GM12864 (cell line): ENCODE results near the gene PNKD.

ENCODE experiments used
- DNase-seq: peaks from one replicate; pipeline ENCODE4 v3.0.0-alpha.2; 2011; ENCODE audit warnings: low read depth
- H3K4me3 ChIP-seq: 2 replicates; pipeline ENCODE4 v1.5.1; 2011; ENCODE audit warnings: mild to moderate bottlenecking, low read depth, low read length, control low read depth
- TF ChIP-seq, protein P1 (sequence below): IDR thresholded peaks from 2 replicates; pipeline ENCODE4 v1.5.1; 2011; ENCODE audit warnings: low read depth, mild to moderate bottlenecking, moderate library complexity, low read length, control low read depth, inconsistent platforms; ENCODE audit errors: missing control alignments

PNKD gene

DNA sequence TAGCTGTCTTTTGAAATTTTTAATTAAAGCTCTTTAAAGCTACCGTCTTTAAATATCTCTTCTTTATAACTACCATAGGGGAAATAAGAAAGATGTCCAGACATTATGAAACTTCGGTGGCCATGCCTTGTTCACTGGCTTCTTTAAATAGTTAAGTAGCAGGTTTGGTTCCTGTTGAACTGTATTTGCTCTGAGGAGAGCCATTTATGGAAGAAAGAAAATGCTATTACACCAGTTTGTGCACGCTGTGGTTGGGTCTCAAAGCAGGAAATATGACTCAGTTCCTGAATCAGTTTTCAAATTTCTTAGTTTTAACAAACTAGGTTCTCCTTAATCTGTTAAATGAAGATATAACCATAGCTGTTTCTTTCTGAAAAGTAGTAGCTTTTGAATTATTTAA, 41.1 kb upstream of the PNKD start:
- H3K4me3 ChIP-seq: no peak overlapping the region
- peak; percentile 78 for DNase-seq
- TF ChIP-seq, protein P1, sequence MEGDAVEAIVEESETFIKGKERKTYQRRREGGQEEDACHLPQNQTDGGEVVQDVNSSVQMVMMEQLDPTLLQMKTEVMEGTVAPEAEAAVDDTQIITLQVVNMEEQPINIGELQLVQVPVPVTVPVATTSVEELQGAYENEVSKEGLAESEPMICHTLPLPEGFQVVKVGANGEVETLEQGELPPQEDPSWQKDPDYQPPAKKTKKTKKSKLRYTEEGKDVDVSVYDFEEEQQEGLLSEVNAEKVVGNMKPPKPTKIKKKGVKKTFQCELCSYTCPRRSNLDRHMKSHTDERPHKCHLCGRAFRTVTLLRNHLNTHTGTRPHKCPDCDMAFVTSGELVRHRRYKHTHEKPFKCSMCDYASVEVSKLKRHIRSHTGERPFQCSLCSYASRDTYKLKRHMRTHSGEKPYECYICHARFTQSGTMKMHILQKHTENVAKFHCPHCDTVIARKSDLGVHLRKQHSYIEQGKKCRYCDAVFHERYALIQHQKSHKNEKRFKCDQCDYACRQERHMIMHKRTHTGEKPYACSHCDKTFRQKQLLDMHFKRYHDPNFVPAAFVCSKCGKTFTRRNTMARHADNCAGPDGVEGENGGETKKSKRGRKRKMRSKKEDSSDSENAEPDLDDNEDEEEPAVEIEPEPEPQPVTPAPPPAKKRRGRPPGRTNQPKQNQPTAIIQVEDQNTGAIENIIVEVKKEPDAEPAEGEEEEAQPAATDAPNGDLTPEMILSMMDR: no peak

DNA sequence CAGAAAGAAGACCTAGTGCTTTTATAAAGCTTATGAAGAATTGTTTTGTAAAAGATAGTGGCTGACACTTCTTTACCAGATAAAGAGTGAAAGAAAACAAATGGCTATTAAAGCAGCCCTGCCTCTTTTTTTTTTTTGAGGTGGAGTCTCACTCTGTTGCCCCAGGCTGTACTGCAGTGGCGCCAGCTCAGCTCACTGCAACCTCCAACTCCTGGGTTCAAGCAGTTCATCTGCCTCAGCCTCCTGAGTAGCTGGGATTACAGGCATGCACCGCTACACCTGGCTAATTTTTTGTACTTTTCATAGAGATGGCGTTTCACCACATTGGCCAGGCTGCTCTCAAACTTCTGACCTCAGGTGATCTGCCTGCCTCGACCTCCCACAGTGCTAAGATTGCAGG, 40.5 kb upstream of the PNKD start:
- no peak for DNase-seq
- TF ChIP-seq, protein P1: no peak
- H3K4me3 ChIP-seq: no peak overlapping the region; the same call in 1 of the 2 replicates

DNA sequence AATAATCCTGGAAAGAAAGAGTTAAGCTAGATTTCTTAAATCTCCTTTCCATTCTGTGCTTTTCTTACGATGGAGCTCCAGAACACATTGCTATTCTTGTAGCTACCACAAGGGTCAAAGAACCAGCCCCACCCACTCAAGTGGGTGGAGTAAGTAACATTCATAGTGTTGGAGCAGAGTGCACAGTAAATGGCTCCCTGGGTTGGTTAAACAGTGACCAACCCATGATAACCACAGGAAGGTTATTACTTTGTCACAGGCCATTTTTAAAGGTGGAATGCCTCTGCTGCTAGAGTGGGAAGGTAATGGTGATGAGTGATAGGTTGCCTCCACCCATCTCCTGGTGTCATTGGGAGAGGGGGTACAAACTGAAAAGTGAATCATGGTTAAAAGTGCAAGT, 39.4 kb upstream of the PNKD start:
- DNase-seq: no peak
- no peak overlapping the region for H3K4me3 ChIP-seq
- TF ChIP-seq, protein P1: peak; percentile 44

DNA sequence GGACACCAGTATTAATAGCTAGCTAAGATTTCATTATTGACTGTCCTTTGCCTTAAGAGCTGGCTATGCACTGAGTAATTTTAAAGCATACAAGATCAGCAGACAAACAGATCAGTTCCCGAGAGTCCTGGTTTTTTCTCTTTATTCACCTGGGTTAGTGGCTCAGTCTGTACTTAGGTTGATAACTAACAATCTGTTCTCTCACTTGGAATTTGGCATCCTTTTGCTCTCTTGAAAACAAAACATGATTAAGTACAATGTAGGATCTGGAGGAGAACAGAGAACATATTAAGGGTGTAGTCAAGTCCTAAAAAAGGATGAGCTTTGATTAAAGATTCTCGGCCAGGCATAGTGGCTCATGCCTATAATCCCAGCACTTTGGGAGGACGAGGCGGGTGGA, 36.8 kb upstream of the PNKD start:
- H3K4me3 ChIP-seq: no peak overlapping the region
- DNase-seq: no peak
- TF ChIP-seq, protein P1: no peak

DNA sequence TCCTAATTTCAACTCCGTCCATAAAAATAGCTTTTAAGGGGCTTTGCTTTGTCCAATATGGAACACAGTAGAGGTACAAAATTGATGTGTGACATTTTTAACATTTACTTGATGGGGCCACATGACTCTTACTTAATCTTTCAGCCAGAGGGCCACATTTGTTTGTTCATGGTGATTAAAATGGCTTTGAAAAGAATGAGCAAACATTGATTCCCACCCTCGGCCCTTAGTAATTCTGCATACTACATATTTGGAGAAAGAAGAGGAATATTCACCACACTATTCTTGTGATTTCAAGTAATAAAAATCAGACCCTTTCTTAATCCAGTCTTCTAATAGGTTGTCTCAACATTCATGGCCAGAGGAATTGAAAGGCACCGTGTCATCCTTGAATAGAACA, 35.8 kb upstream of the PNKD start:
- DNase-seq: no peak
- H3K4me3 ChIP-seq: no peak overlapping the region
- TF ChIP-seq, protein P1: no peak

DNA sequence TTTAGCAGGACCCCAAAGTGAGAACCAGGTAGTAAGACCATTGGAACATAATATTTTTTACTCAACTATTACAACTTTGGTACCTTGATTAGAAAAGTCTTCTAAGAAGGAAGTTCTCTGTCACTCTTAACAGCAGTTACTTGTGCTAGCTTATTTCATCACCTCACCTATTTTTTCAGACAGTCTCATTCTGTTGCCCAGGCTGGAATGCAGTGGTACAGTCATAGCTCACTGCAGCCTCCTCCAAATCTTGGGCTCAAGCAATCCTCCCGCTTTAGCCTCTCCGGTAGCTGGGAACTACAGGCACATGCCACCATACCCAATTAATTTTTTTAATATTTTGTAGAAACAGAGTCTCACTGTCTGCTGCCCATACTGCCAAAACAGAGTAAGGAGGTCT, 35.3 kb upstream of the PNKD start:
- TF ChIP-seq, protein P1: no peak
- DNase-seq: no peak
- H3K4me3 ChIP-seq: no peak overlapping the region

DNA sequence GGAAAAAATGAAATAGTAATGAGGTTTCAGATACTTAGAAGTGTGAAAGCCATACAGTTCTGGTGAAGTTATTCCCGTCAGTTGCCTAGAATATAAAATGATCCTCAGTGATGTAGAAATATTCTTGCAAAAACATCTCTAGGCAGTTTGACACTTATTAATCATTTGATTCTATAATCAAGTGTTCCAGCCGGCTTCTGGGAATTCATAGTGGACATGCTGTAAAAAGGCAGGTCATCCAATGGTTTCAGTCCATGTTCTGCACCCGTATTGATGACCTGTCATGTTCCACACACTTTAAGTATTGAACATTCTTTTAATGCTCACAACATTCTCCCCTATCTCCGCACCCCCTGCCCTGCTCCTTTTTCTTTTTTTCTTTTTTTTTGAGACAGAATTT, 33.5 kb upstream of the PNKD start:
- DNase-seq: no peak
- TF ChIP-seq, protein P1: no peak
- no peak overlapping the region for H3K4me3 ChIP-seq
